Panc1 (cell line): ENCODE measurements around the gene AMDHD2. TPM values are rescaled to one million over a fixed set of nuclear protein-coding genes. Genes with fewer than 3 reads are reported as not detected.
A peak's percentile ranks its signal among the peaks of the same experiment; 100 is the strongest.

Experiments used
- ATAC-seq: fragments of 200-7000 bp; cut with Tn5 transposase; 2 replicates; pipeline ENCODE4 v1.9.1; 2020; ENCODE audit warnings: mild to moderate bottlenecking, moderate library complexity
- BruUV-seq: library from RNA; stranded (reverse); fragments of 400-500 nt; replicated peaks from 2 replicates; lab custom pipeline; 2021; lab: Mats Ljungman, UMichigan
- CTCF ChIA-PET: fragments of 300-600 bp; sonication (Branson Sonifier 250); formaldehyde crosslinking; loops from one replicate; lab custom pipeline; 2022; ENCODE audit warnings: antibody characterized with exemption; lab: Charles Lee
- POLR2A ChIA-PET: fragments of 300-600 bp; sonication (Branson Sonifier 250); formaldehyde crosslinking; loops from one replicate; lab custom pipeline; 2022; ENCODE audit warnings: antibody characterized with exemption; lab: Charles Lee
- DNase-seq: peaks from one replicate; pipeline ENCODE4 v3.0.0-alpha.2; 2010; ENCODE audit warnings: low read depth, low spot score
- H3K27ac ChIP-seq: 2 replicates; pipeline ENCODE4 v1.5.1; 2011; ENCODE audit warnings: mild to moderate bottlenecking, low read length, inconsistent platforms
- H3K27me3 ChIP-seq: fragments of 200-500 bp; sonication (Bioruptor generic); 2 replicates; pipeline ENCODE4 v1.6.0; 2014; ENCODE audit warnings: low read length, inconsistent platforms; ENCODE audit not compliant: control insufficient read depth, insufficient read depth
- H3K36me3 ChIP-seq: fragments of 200-500 bp; sonication (Bioruptor generic); 2 replicates; pipeline ENCODE4 v1.5.1; 2014; ENCODE audit warnings: inconsistent platforms, mild to moderate bottlenecking, low read length, moderate library complexity; ENCODE audit not compliant: control insufficient read depth, insufficient read depth
- H3K4me1 ChIP-seq: 2 replicates; pipeline ENCODE4 v1.5.1; 2011; ENCODE audit warnings: inconsistent platforms, mild to moderate bottlenecking, low read length, moderate library complexity; ENCODE audit not compliant: control insufficient read depth, insufficient read depth
- H3K4me3 ChIP-seq, 2 experiments: 2 replicates each; pipeline ENCODE4 v1.5.1; 2011 to 2012; ENCODE audit warnings: low read depth in 2 of 2, low read length in 2 of 2, mild to moderate bottlenecking in 2 of 2, inconsistent platforms in 1 of 2, moderate library complexity in 1 of 2
- H3K9me3 ChIP-seq: fragments of 200-500 bp; sonication (Bioruptor generic); 2 replicates; pipeline ENCODE4 v1.5.1; 2014; ENCODE audit warnings: low read depth, mild to moderate bottlenecking, inconsistent platforms, low read length, moderate library complexity; ENCODE audit not compliant: control insufficient read depth, insufficient read depth
- CTCF ChIP-seq: fragments of 450-650 bp; IDR thresholded peaks from 2 replicates; pipeline ENCODE4 v1.5.1; 2017; ENCODE audit warnings: mild to moderate bottlenecking
- POLR2AphosphoS5 ChIP-seq: IDR thresholded peaks from 2 replicates; pipeline ENCODE4 v1.6.1; 2012; ENCODE audit warnings: mild to moderate bottlenecking, low read depth, low read length, moderate library complexity
- SIN3A ChIP-seq: IDR thresholded peaks from 2 replicates; pipeline ENCODE4 v1.6.1; 2012; ENCODE audit warnings: low read depth, mild to moderate bottlenecking, low read length, moderate library complexity, borderline replicate concordance; ENCODE audit not compliant: insufficient read depth
- TCF7L2 ChIP-seq: IDR thresholded peaks from 2 replicates; pipeline ENCODE4 v1.6.1; 2011; ENCODE audit warnings: mild to moderate bottlenecking, low read depth, low read length, inconsistent platforms
- in situ Hi-C: cut with HindIII; loops from 2 replicates; pipeline ENCODE4 v1.10.0; 2016; ENCODE audit warnings: low sequenced_read_pairs, low pct_unique_long_range_greater_than_20kb
- intact Hi-C: fragments of 100-400 bp; cut with micrococcal nuclease; formaldehyde crosslinking; loops from one replicate; pipeline ENCODE4 v1.10.0; 2022; ENCODE audit not compliant: unreplicated experiment
- total RNA-seq: library from RNA; stranded (reverse); gene quantifications from one replicate; pipeline ENCODE4 v1.2.1, GENCODE V29; 2021; ENCODE audit not compliant: unreplicated experiment
- TF ChIP-seq, protein P1 (sequence below), 2 experiments: IDR thresholded peaks; 2 replicates each; pipeline ENCODE4 v1.6.1; 2011 to 2012; ENCODE audit warnings: low read depth in 2 of 2, control low read depth in 1 of 2, low read length in 1 of 2, mild to moderate bottlenecking in 1 of 2, moderate library complexity in 1 of 2; ENCODE audit not compliant: insufficient read depth in 1 of 2

The AMDHD2 gene
- total RNA-seq, 1 experiment from 2014 or later: 87.5 TPM

- ChIA-PET CTCF (no interaction called here), POLR2A (no interaction called here)
- Histone ChIP-seq H3K36me3 (no peaks in the 10 kb centered on the region; the same call in 1 of the 2 replicates), H3K27me3 (no peaks in the 10 kb centered on the region), H3K9me3 (no peaks in the 10 kb centered on the region), H3K4me1 (peaks cover 10% of the 10 kb centered on the region), H3K4me3 (no peak overlapping the region), H3K27ac (no peak overlapping the region)
- in situ Hi-C loops: no loop called here
- DNase-seq (no peak), ATAC-seq (0 out of 2 replicates have a peak, but pooled peaks have one; percentile 36)
- no TSS peak for BruUV-seq
- intact Hi-C loops: no loop called here
- no peak for TF ChIP-seq POLR2AphosphoS5
- no peak for TF ChIP-seq CTCF
Observed at GRCh38 chr16:2507052-2507659, 13.0 kb upstream of the AMDHD2 start.

DNA sequence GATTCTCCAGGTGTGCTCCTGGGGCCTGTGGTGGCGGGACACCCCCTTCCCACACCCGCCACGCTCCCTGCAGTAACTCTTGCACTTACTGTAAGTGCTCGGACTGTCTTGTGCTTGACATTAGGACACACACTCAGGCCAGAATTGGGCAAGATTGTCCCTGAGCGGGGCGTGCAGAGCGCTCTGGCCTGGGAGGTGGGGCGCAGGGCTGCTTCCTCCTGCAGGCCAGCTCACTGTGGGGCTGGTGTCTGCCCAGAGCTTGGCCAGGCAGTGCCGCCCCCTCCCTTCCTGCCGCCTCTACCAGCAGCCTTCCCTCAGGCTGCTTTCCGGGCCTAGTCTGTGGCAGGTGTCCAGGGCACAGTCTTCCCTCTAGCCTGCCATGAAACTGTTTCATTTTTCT lies 12.5 kb upstream of the AMDHD2 start:
- H3K27ac ChIP-seq: no peak overlapping the region
- ChIA-PET POLR2A (no interaction called here), CTCF (no interaction called here)
- H3K9me3 ChIP-seq: no peaks in the 10 kb centered on the region
- H3K4me1 ChIP-seq: peaks cover 5% of the 10 kb centered on the region
- no TSS peak for BruUV-seq
- in situ Hi-C loops: no loop called here
- H3K4me3 ChIP-seq: no peak overlapping the region
- no peak for DNase-seq
- no peak; the same call in 1 of the 2 replicates for ATAC-seq
- TF ChIP-seq CTCF (no peak), SIN3A (no peak), POLR2AphosphoS5 (no peak), TCF7L2 (no peak)
- TF ChIP-seq, protein P1, sequence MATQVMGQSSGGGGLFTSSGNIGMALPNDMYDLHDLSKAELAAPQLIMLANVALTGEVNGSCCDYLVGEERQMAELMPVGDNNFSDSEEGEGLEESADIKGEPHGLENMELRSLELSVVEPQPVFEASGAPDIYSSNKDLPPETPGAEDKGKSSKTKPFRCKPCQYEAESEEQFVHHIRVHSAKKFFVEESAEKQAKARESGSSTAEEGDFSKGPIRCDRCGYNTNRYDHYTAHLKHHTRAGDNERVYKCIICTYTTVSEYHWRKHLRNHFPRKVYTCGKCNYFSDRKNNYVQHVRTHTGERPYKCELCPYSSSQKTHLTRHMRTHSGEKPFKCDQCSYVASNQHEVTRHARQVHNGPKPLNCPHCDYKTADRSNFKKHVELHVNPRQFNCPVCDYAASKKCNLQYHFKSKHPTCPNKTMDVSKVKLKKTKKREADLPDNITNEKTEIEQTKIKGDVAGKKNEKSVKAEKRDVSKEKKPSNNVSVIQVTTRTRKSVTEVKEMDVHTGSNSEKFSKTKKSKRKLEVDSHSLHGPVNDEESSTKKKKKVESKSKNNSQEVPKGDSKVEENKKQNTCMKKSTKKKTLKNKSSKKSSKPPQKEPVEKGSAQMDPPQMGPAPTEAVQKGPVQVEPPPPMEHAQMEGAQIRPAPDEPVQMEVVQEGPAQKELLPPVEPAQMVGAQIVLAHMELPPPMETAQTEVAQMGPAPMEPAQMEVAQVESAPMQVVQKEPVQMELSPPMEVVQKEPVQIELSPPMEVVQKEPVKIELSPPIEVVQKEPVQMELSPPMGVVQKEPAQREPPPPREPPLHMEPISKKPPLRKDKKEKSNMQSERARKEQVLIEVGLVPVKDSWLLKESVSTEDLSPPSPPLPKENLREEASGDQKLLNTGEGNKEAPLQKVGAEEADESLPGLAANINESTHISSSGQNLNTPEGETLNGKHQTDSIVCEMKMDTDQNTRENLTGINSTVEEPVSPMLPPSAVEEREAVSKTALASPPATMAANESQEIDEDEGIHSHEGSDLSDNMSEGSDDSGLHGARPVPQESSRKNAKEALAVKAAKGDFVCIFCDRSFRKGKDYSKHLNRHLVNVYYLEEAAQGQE (IDR thresholded peaks at IDR 0.05; ENCODE audit: insufficient read depth in 1 of 2, low read depth in 2 of 2, low read length in 1 of 2): no peak
- no peaks in the 10 kb centered on the region for H3K27me3 ChIP-seq
- intact Hi-C loops: no loop called here
- H3K36me3 ChIP-seq: no peaks in the 10 kb centered on the region; the same call in 1 of the 2 replicates
